Vagina (tissue), 2 donors: ENCODE measurements around the gene SPAG17. TPM values are rescaled to one million over a fixed set of nuclear protein-coding genes. Genes with fewer than 3 reads are reported as not detected.

Experiments used
- DNase-seq, 2 donors: peaks; one replicate each; pipeline ENCODE4 v3.0.0-alpha.2; 2017; ENCODE audit errors: extremely low spot score in 2 of 2
- H3K27ac ChIP-seq: fragments of 200-600 bp; sonication (generic); one replicate; pipeline ENCODE4 v1.5.1; 2019
- H3K27me3 ChIP-seq: fragments of 200-600 bp; sonication (generic); one replicate; pipeline ENCODE4 v1.5.1; 2019
- H3K36me3 ChIP-seq, 2 donors: fragments of 200-600 bp; sonication (generic); one replicate each; pipeline ENCODE4 v1.5.1; 2017 to 2019
- H3K4me1 ChIP-seq: fragments of 200-600 bp; sonication (generic); one replicate; pipeline ENCODE4 v1.5.1; 2019
- H3K4me3 ChIP-seq, 2 donors: fragments of 200-600 bp; sonication (generic); 1 replicate in 1 of 2; 2 replicates in 1 of 2; pipeline ENCODE4 v1.5.1; 2016 to 2019
- H3K9me3 ChIP-seq: fragments of 200-600 bp; sonication (generic); one replicate; pipeline ENCODE4 v1.5.1; 2019
- CTCF ChIP-seq, 3 experiments: fragments of 450-650 bp in 2 of 3; fragments of 200-600 bp in 1 of 3; sonication (generic) in 1 of 3; IDR thresholded peaks; one replicate each; pipeline ENCODE4 v1.5.1; 2017 to 2019; ENCODE audit warnings: antibody characterized with exemption in 3 of 3, mild to moderate bottlenecking in 2 of 3, moderate library complexity in 2 of 3
- POLR2A ChIP-seq, 2 donors: fragments of 450-650 bp; IDR thresholded peaks; one replicate each; pipeline ENCODE4 v1.6.1; 2017; ENCODE audit warnings: antibody characterized with exemption in 2 of 2, mild to moderate bottlenecking in 2 of 2, moderate library complexity in 2 of 2
- POLR2AphosphoS5 ChIP-seq, 2 donors: sonication (generic); formaldehyde crosslinking; IDR thresholded peaks; one replicate each; pipeline ENCODE4 v1.9.0; 2017; ENCODE audit warnings: antibody characterized with exemption in 2 of 2, mild to moderate bottlenecking in 2 of 2, low read depth in 1 of 2; ENCODE audit not compliant: insufficient read depth in 1 of 2
- intact Hi-C: fragments of 100-400 bp; cut with DNase I; formaldehyde crosslinking; loops from one replicate; pipeline ENCODE4 v1.15.1; 2023
- total RNA-seq: library from RNA; depleted of rRNA; stranded (reverse); fragments of >200 nt; gene quantifications from one replicate; pipeline ENCODE4 v1.2.3, GENCODE V29; 2016

SPAG17 gene
- total RNA-seq, 1 donor from 2014 or later = 10.1 TPM

GRCh38 chr1:118190561-118190960 lies 5.5 kb upstream of the SPAG17 start:
- Histone ChIP-seq H3K27ac (no peak overlapping the region), H3K9me3 (no peaks in the 10 kb centered on the region), H3K36me3 (no peaks in the 10 kb centered on the region), H3K4me1 (no peaks in the 10 kb centered on the region), H3K27me3 (no peaks in the 10 kb centered on the region), H3K4me3 (no peak overlapping the region)
- no peak for DNase-seq
- TF ChIP-seq POLR2A (IDR thresholded peaks at IDR 0.05) = no peak
- TF ChIP-seq POLR2AphosphoS5 (IDR thresholded peaks at IDR 0.05; ENCODE audit: insufficient read depth in 1 of 2, low read depth in 1 of 2) = no peak
- TF ChIP-seq CTCF (IDR thresholded peaks at IDR 0.05) = no peak
- intact Hi-C loops = no loop called here

DNA sequence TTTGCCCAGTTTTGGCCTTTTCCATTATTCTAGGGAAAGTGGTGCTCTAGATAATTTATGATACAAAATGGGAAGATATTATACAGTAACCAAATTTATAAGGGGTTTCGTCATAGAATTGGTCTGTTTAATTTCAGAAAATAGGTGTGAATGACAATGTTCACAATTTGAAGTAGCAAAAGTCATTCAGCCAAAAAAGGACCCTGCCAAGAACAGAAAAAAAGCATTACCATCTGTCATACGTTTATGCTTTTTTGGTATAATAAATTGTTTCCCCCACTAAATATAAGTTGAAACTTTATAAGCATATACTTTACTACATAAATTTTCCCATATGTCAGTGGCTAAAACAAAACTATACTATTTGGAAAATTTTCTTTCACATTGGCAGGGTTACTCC lies 4.5 kb upstream of the SPAG17 start:
- Histone ChIP-seq H3K36me3 (no peaks in the 10 kb centered on the region), H3K9me3 (no peaks in the 10 kb centered on the region), H3K4me1 (peaks cover 7% of the 10 kb centered on the region), H3K27me3 (no peaks in the 10 kb centered on the region), H3K4me3 (no peak overlapping the region), H3K27ac (no peak overlapping the region)
- intact Hi-C loops = loop anchor here (1.0 kb wide), 1 partner anchor 17 kb away; no protein-coding TSS in a partner anchor
- DNase-seq = no peak
- no peak for TF ChIP-seq CTCF (IDR thresholded peaks at IDR 0.05)
- no peak for TF ChIP-seq POLR2A (IDR thresholded peaks at IDR 0.05)
- no peak for TF ChIP-seq POLR2AphosphoS5 (IDR thresholded peaks at IDR 0.05; ENCODE audit: insufficient read depth in 1 of 2, low read depth in 1 of 2)

DNA sequence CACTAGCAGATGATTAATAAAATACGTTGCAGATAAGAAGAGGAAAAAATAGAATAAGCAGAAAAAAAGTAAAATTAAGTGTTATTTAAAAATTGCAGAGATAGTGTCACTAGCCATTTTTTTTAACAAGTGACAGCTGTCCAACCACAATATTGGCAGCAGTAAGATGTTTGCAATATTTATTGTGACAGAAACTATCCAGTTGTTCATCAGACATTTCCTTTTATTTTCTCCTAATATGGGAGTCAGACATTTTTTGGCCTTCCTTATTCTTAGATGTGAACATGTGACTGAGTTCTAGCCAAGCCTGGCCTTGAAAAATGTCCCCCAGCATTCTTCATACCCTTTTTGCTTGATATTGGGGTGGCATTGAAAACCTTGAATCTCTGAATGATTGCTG lies 3.4 kb upstream of the SPAG17 start:
- Histone ChIP-seq H3K9me3 (no peaks in the 10 kb centered on the region), H3K27ac (no peak overlapping the region), H3K27me3 (no peaks in the 10 kb centered on the region), H3K4me3 (no peak overlapping the region), H3K36me3 (no peaks in the 10 kb centered on the region), H3K4me1 (peaks cover 7% of the 10 kb centered on the region)
- intact Hi-C loops = no loop called here
- no peak for DNase-seq
- TF ChIP-seq CTCF (IDR thresholded peaks at IDR 0.05) = no peak
- no peak for TF ChIP-seq POLR2AphosphoS5 (IDR thresholded peaks at IDR 0.05; ENCODE audit: insufficient read depth in 1 of 2, low read depth in 1 of 2)
- TF ChIP-seq POLR2A (IDR thresholded peaks at IDR 0.05) = no peak

GRCh38 chr1:118186026-118186425 lies 998 bp upstream of the SPAG17 start:
- DNase-seq = no peak
- TF ChIP-seq CTCF (IDR thresholded peaks at IDR 0.05) (no peak), POLR2AphosphoS5 (IDR thresholded peaks at IDR 0.05; ENCODE audit: insufficient read depth in 1 of 2, low read depth in 1 of 2) (no peak), POLR2A (IDR thresholded peaks at IDR 0.05) (no peak)
- intact Hi-C loops = no loop called here
- H3K27me3 ChIP-seq = no peaks in the 10 kb centered on the region
- no peaks in the 10 kb centered on the region for H3K36me3 ChIP-seq
- no peaks in the 10 kb centered on the region for H3K9me3 ChIP-seq
- H3K4me1 ChIP-seq = peaks cover 7% of the 10 kb centered on the region
- H3K4me3 ChIP-seq = no peak overlapping the region
- no peak overlapping the region for H3K27ac ChIP-seq

DNA sequence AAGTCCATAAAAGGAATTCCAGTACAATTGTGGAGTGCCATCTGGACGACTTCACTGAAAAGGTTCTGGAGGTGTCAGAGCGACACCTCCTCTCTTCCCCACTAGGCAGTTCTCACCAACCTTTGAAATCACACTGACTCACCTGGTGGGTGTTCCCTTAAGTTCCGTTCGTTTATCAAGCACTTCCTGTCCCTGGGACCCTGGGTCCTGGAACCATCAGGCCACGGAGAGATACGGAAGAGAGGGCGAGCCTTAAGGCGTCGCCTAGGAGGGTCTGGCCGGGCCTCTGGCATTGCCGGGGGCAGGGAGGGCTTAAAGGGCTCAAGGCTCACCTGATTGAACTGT lies 317 bp downstream of the SPAG17 start:
- intact Hi-C loops = no loop called here
- no peak for DNase-seq
- no peaks in the 10 kb centered on the region for H3K36me3 ChIP-seq
- no peak overlapping the region for H3K27ac ChIP-seq
- H3K4me1 ChIP-seq = peaks cover 7% of the 10 kb centered on the region
- H3K4me3 ChIP-seq = peak overlapping the region; percentile 24 to 30
- H3K27me3 ChIP-seq = no peaks in the 10 kb centered on the region
- TF ChIP-seq POLR2AphosphoS5 (IDR thresholded peaks at IDR 0.05; ENCODE audit: insufficient read depth in 1 of 2, low read depth in 1 of 2) (no peak), POLR2A (IDR thresholded peaks at IDR 0.05) (no peak), CTCF (IDR thresholded peaks at IDR 0.05) (no peak)
- no peaks in the 10 kb centered on the region for H3K9me3 ChIP-seq
